ENCODE measurements around the gene SLC6A6.

SLC6A6 gene

GRCh38 chr3:14535616-14536015 is 133.2 kb downstream of the SLC6A6 start:
- no peak for DNase-seq (ENCODE audit: low read depth)
- no peak for TF ChIP-seq CTCF (conservative IDR thresholded peaks at IDR 0.05; ENCODE audit: control insufficient read depth, insufficient read depth, low read depth, low read length)
- H3K4me3 ChIP-seq (ENCODE audit: control insufficient read depth, low read depth, low read length) = no peak overlapping the region

GRCh38 chr3:14536055-14536815 is 133.8 kb downstream of the SLC6A6 start:
- TF ChIP-seq CTCF (conservative IDR thresholded peaks at IDR 0.05; ENCODE audit: control insufficient read depth, insufficient read depth, low read depth, low read length) = no peak
- no peak overlapping the region for H3K4me3 ChIP-seq (ENCODE audit: control insufficient read depth, low read depth, low read length)
- no peak for DNase-seq (ENCODE audit: low read depth)

- no peak for TF ChIP-seq CTCF (conservative IDR thresholded peaks at IDR 0.05; ENCODE audit: control insufficient read depth, insufficient read depth, low read depth, low read length)
- DNase-seq (ENCODE audit: low read depth) = no peak
- no peak overlapping the region for H3K4me3 ChIP-seq (ENCODE audit: control insufficient read depth, low read depth, low read length)
These were observed 134.6 kb downstream of the SLC6A6 start for GRCh38 chr3:14536837-14537589.

- DNase-seq (ENCODE audit: low read depth) = no peak
- TF ChIP-seq CTCF (conservative IDR thresholded peaks at IDR 0.05; ENCODE audit: control insufficient read depth, insufficient read depth, low read depth, low read length) = no peak
- H3K4me3 ChIP-seq (ENCODE audit: control insufficient read depth, low read depth, low read length) = no peak overlapping the region
These were observed 135.4 kb downstream of the SLC6A6 start for GRCh38 chr3:14537590-14538450.

GRCh38 chr3:14538451-14539088 is 136.2 kb downstream of the SLC6A6 start:
- no peak for DNase-seq (ENCODE audit: low read depth)
- no peak for TF ChIP-seq CTCF (conservative IDR thresholded peaks at IDR 0.05; ENCODE audit: control insufficient read depth, insufficient read depth, low read depth, low read length)
- H3K4me3 ChIP-seq (ENCODE audit: control insufficient read depth, low read depth, low read length) = no peak overlapping the region

All from fibroblast of mammary gland (primary cell).